ENCODE measurements around the gene BPIFA3.
"Not testable (repeated sequence)": the region's sequence is repeated elsewhere in the genome, so short reads cannot be mapped to it uniquely, and the experiment has no call there.

BPIFA3 gene

DNA sequence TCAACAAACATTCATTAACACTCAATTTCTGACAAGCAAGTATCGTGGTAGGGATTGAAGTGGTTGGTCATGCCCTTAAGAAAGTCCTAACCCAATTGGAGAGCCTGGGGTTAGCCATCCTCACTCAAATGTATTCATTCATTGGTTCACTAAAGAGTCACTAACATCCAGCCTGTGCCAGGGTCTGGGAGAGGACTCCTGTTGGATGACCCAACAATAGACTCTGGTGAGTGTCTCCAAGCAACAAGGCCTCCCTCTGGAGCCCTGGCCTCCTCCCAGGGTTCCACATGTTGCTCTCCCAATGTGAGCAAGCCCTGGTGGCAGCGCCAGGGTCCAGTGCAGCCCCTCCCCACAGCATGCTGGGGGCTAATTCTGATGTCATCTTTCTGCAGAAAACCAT is at the start of gene BPIFA3:
Gene BPIFA3, plus strand, starts transcription at position 301 of the 400 bp plus-strand sequence. CDS start 185 bp downstream, outside the sequence.
- no peak for DNase-seq (ENCODE audit: low spot score)

DNA sequence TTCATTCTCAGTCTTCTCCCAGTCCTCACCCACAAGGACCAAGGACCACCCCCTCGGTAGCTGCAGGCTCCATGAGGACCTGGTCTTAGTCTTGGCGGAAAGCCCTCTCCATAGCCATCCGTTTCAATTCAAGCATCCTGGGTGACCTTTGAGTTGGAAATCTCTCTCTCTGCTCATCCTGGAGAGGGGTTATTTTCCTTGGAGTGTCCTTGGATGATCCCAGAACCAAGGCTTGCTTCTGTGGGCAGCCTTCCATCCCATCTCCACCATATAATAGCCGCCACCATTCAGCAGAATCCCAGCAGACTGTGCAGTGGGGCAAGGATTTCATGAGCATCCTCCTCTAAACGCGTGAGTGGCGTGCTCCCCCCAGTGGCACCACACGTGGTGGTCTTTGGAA is 49.3 kb upstream of the BPIFA3 start, which contains the start of gene BPIFA2:
Gene BPIFA2, plus strand, starts transcription at position 301 of the 400 bp plus-strand sequence. CDS start 987 bp downstream, outside the sequence.
- DNase-seq (ENCODE audit: low spot score): no peak

DNA sequence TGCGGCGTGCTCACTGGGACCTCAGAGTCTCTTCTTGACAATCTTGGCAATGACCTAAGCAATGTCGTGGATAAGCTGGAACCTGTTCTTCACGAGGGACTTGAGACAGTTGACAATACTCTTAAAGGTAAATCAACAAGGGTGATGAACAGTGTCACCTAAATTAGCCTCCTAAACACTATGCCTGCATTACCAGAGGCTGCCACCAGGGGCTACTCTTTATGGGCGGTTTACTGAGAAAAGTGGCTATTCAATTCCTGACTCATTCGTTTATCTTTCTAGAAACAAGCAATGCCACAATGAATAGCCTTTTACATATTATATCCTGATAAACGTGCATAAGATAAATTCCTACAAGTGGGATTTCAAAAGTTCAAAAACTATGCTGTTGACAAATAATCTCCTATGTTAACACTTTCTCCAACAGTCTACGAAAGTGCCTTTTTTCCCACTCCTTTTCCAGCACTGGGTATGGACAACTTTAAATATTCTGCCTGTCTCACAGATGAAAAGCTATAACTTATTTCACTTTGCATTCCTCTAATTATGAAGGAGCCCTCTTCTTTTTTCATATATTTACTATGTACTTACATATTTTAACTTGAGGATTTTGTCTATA is 47.9 kb upstream of the BPIFA3 start:
- DNase-seq (ENCODE audit: low spot score): no peak

DNA sequence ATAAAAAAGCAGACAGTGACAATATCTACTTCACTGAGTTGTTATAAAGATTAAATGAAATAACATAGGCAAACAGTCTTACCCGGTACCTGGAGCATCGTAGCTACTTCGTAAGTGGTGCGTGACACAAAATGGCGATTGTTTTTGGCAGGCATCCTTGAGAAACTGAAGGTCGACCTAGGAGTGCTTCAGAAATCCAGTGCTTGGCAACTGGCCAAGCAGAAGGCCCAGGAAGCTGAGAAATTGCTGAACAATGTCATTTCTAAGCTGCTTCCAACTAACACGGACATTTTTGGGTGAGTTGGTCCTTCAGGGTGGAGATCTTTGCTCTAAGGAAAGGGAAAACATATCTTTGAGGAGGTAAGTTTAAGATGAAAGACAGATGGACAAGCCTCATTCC is 44.4 kb upstream of the BPIFA3 start:
- DNase-seq (ENCODE audit: low spot score): no peak

DNA sequence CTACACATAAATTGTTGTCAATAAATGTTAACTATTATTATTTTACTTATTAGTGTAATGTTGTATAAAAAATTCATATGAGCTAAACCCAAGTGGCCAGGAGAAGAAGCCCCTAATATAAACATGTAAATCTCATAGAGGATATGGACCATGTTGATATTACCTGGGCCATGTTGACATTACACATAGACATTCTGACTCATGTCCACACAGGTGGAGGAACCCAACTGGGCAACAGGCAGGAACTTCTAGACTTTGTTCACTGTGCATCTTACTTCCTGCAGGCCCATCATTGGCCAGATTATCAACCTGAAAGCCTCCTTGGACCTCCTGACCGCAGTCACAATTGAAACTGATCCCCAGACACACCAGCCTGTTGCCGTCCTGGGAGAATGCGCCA is 42.0 kb upstream of the BPIFA3 start:
- no peak for DNase-seq (ENCODE audit: low spot score)

DNA sequence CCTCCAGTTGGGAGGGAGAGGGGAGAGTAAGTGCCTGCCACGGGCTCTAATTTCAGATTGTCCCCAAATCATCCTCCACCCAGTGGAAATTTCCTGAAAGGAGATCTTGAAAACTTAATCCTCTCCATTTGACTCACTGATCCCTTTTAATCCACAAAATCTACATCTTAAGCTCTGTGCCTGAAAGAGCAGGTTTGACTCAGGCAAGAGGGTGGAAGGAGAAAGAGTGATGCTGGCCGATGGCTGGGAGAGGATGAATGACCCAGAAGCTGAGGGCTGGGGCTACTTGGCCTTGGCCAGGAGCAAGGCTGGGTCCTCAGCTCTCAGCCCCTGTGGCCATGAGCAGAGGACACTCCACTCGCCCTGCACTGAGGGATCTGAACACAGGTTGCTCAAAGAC is 41.1 kb upstream of the BPIFA3 start:
- DNase-seq (ENCODE audit: low spot score): no peak

DNA sequence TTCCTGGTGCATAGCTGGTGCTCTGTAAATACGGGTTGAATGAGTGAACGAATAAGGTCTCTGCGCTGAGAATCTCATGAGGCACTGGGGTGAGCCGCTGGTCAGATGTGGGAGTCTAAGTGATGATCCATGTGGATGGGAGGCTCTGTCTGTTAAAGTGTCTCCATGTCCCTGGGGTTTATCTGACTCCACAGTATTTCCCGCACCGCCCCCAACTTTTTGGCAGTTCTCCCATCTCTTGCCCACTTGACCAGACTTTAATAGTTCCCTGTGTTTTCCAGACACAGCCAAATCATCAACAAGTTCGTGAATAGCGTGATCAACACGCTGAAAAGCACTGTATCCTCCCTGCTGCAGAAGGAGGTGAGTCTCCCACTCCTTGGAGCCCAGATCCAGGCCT is 39.3 kb upstream of the BPIFA3 start:
- no peak for DNase-seq (ENCODE audit: low spot score)

DNA sequence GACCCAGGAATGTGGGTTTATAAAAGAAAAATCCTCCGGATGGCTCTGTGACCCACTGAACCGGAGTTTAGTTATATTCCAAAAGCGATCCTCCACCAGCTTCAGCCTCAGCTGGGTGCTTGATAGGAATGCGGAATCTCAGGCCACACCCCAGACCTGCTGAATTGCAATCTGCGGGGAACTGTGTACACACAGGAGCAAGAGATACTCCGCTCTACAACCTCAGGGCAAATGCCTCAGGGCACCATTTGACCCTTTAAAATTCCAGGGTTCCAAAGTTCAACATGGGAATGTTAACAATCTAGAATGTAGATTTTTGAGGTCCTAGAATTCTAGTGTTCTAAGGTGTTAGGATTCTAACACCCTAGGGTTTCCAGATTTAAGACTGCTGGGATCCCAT is 38.4 kb upstream of the BPIFA3 start:
- DNase-seq (ENCODE audit: low spot score): peak; percentile 86

DNA sequence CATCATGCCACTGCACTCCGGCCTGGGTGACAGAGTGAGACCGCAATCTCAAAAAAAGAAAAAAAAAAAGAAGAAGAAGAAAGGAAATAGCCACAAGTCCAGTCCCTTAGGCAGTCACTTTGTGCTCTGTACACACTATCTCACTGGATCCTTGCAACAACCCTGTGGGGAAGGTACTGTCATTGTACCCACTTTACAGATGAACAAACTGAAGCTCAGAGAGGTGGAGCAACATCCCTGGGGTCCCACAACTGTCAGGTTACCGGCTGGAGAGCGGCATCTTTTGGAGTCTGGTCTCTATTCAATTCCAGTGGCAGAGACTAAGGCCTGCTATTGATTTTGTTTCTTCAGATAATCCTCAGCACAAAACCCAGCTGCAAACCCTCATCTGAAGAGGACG is 37.0 kb upstream of the BPIFA3 start:
- DNase-seq (ENCODE audit: low spot score): no peak

DNA sequence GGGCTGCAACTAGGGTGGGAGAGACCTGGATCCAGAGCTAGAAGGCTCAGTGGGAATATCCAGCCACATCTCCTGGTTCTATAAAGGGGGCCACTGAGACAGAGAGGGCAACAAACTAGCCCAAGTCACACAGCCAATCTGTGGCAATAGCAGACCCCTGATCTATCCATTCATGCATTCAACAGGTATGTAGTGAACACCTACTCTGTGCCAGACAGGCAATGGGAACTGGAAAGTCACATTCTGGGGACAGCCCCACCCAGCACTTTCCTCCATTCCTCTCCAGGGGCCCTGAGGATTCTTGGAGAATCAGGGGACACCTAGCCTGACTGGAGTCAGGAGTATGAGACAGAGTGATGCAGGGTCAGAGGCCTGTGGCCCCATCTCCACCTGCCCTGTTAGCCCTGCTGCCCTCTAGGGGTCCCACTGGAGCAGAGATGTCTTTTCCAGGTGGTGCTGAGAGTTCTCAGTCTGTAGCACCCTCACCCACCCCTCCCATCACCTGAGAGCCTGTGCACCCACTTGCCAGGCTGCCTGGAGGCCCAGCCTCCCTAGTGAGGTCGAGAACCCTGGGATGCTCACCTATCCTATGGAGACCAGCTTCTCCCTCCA is 35.6 kb upstream of the BPIFA3 start:
- DNase-seq (ENCODE audit: low spot score): peak; percentile 53

DNA sequence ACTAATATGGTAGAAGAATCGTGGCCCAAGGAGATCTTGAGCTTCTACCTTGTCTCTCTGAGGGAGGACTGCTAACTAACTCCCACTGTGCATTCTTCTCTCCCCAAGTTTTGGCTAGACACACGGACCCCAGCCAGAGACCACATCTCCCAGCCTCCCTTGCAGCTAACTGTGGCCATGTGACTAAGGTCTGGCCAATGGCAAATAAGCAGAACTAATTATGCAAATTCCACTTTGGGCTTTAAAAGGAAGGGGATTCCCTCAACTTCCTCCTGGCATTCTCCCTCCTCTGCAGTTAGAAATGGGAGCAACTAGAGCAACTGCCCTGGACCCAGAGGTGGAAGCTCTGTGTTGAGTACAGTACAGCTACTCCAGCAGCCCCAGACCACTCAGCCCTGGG is 33.8 kb upstream of the BPIFA3 start:
- DNase-seq (ENCODE audit: low spot score): no peak

DNA sequence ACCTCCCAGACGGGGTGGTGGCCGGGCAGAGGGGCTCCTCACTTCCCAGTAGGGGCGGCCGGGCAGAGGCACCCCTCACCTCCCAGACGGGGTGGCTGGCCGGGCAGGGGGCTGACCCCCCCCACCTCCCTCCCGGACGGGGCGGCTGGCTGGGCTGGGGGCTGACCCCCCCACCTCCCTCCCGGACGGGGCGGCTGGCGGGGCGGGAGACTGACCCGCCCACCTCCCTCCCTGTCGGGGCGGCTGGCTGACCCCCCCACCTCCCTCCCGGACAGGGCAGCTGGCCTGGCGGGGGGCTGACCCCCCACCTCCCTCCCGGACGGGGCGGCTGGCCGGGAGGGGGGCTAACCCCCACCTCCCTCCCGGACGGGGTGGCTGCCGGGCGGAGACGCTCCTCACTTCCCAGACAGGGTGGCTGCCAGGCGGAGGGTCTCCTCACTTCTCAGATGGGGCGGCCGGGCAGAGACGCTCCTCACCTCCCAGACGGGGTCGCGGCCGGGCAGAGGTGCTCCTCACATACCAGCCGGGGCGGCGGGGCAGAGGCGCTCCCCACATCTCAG is 32.0 kb upstream of the BPIFA3 start:
- not testable (repeated sequence) for DNase-seq (ENCODE audit: low spot score)

DNA sequence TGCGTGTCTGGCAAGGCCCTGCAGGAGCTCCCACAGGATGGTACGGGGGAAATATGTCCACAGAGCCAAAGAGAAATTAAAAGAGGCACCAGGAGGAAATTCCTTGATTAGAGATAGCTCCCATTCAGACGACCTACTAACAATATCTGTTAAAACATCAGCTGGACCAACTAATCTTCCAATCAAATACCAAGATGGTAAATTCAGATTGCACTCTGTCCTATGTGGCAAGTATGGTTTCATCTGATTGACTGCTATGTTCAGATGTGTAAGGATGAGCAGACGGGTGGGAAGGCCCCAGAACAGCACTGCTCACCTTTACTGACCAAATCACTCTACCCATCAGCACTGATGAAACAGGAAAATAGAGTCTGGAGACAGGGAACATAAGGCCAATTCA is 29.7 kb upstream of the BPIFA3 start:
- no peak for DNase-seq (ENCODE audit: low spot score)

DNA sequence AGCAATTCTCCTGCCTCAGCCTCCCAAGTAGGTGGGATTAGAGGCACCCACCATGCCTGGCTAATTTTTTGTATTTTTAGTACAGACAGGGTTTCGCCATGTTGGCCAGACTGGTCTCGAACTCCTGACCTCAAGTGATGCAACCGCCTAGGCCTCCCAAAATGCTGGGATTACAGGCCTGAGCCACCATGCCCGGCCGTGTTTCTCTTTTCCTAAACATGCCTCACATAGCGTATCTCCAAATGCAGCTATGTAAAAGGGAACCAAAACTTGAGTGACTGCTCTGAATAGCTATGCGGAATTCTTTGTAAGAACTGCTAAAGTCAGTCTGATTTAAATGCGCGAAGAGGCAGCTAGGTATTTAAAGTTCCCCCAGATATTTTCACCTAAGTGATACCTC is 28.7 kb upstream of the BPIFA3 start:
- no peak for DNase-seq (ENCODE audit: low spot score)

DNA sequence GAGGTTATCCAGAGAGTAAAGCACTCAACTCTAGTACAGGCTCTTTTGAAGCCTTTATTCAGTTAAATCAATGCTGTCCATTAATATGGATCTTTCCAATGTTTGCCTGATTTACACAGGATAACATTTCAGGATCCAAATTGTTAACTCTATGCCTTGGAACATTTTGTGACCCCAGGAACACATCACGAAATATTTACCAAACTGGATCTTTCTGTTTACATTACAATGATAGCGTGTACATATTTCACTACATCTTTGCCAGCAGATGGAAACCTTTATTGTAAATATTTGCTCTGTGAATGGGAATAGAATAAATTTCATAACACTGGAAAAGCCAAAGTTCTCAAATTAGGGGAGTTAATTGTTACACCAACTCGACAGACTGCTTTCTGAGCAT is 25.7 kb upstream of the BPIFA3 start:
- no peak for DNase-seq (ENCODE audit: low spot score)

DNA sequence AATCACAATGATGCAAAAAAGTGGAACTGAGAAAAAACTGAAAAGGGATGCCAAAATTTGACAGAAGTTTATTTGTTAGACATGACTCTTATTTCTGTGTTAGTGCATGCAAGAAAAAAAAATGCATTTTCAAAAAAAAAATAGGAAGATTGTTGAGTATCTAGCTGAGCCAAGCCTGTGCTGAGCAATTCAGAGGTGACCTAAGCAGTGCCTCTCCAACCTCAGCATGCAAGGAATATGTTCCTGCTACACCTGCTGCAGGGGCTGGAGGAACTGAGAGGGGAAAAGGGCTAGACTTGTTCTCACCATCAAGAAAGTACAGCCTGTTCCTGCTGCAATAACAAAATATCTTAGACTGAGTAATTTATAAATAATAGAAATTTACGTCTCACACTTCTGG is 25.2 kb upstream of the BPIFA3 start:
- no peak for DNase-seq (ENCODE audit: low spot score)

DNA sequence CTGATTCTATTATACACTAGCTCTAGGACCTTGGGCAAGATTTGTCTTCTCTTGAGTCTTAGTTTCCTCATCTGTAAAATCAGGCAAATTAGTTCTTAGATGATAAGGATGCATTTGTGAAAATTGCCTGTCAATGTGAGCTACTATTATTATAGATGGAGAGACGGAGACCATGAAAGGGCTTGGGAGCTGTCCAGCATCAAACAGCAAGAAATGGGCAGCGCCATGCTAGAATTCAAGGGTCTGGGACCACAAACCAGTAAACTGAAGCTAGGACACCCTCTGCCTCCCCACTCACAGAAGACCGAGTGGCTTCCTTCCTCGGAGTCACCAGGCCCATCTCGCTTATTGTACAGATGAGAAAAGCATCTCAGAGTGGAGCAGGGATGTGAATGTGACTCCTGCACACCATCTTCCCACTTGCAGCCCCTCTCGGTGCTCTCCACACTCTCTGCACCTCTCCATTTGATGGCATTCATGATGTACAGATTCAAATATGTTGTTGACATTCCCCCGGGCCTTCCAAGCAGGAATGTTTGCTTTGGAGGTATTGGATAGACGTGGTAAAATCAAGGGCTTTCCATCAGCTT is 24.1 kb upstream of the BPIFA3 start:
- DNase-seq (ENCODE audit: low spot score): no peak

DNA sequence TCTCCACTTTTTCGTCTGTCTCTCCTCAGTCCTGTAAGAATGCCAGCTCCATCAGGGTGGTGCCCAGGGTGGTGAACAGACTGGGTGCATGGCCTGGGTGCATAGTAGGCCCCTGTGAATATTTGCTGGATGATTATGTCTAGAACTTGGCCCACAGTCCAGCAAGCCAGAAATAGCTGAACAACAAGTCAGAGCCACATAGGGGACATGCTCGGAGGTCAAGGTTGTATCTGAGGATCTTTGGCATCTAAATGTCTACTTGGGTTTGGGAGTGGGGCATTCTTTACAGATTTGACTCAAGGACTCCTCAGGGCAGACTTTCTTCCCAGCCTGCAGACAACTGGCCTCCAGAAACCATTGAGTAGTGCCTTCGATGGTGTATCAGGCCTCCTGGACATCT is 18.1 kb upstream of the BPIFA3 start:
- no peak for DNase-seq (ENCODE audit: low spot score)

DNA sequence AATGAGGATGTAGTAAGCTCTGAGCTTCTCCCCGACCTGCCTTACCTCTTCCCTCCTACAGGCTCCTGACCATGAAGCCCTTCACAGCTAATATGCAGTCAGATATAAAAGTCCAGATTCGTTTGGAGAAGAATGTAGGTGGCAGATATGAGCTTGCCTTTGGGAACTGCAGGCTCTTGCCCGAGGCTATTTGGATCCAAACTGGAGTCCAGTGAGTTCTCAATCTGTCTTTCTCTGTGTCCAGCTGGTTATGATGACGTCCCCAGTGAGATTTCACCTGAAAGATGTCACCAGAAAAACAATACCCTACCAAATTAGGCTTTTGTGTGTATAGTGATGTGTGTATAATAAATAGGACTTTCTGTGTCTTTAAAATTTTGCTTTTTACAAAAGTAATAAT is 14.7 kb upstream of the BPIFA3 start:
- DNase-seq (ENCODE audit: low spot score): no peak

DNA sequence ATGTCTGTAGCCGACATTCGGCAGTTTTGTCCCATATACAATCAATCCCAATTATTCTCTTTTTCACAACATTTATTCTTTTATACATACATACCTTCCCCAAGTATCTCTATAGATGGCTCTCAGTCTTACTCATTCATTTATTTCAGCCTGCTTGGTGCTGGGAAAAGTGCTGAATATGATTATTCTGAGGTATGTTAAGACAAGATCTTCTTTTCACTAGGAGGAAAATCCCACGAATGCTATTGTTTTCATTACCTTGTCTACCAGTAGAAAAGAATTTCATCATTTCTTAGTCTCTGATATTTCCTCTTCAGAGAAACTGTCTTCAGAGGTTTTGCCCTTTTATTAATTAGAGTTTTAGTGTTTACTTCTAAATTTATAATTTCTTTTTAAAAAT is 13.7 kb upstream of the BPIFA3 start:
- no peak for DNase-seq (ENCODE audit: low spot score)

DNA sequence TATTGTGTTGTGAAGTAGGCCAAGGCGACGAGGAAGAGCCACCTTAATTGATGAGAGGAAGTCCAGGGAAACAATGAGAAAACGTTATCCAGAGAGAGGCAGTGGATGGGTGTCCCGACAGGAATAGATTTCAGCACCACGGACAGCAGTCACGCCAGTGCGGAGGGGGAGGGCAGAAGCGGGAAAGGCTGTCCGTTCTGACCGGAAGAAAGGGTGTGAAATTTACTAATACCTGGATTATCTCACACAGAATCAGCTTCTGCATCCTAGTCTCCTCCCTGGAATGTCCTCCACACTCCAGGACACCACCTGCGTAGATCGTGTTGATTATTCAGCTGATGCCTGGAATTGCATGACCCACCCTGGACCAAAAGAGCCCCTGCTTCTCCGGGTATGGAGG is 7.4 kb upstream of the BPIFA3 start:
- peak; percentile 77 for DNase-seq (ENCODE audit: low spot score)

DNA sequence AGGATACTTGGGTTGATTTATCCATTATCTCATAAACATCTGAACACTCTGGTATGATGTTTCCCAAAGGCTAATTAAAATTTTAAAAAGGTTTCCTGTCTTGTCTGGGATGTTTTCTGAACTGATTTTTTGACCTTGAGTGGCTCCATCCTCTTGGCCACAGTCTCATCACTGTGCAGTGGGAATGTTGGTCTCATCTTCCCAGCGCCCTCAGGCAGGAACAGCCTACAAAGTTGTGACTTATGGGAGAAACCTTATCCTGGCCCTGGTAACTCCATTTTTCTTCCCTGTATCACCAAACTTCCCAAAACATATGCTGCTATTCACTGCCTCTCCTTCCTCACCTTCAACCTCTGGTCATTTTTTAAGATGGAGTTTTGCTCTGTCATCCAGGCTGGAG is 6.8 kb upstream of the BPIFA3 start:
- no peak for DNase-seq (ENCODE audit: low spot score)

DNA sequence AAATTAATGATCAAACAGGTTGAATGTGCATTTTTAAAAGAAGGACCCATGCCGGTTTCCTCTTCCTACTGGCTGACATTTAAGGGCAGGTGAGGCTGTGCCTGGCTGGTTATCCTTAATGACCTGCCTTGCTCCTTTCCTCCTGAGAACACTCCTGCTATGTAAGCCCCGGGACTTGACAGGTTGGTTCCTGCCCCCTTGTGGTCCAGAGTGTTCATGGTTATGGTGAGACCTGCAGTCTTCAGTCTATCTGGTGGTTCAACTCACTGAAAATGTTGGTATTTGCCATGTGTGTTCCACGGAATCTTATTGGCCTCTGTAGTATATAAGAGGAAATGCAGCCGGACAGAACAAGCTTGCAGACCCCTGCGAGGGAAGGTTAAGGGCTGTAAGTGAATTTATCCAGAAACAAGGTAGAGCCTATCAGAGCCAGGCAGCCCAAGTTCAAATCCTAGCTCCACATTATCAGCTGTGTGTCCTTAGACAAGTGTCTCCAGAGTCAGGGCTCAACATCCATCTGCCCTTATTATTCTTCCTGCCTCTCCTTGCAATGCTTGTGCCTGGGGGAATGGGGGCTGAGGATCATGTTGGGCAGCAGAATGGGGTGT is 5.2 kb upstream of the BPIFA3 start:
- DNase-seq (ENCODE audit: low spot score): peak; percentile 84

Measured in HuH-7 (cell line).